CD8-positive, alpha-beta memory T cell (primary cell): Measurements from ENCODE around the gene PCDHA7. TPM values are rescaled to one million over a fixed set of nuclear protein-coding genes. Genes with fewer than 3 reads are reported as not detected.
"Not testable (repeated sequence)": the region's sequence is repeated elsewhere in the genome, so short reads cannot be mapped to it uniquely, and the experiment has no call there.

Source experiments
- CTCF ChIA-PET: fragments of 350-600 bp; sonication (Branson Sonifier 250); formaldehyde crosslinking; loops from one replicate; lab custom pipeline; 2021; ENCODE audit warnings: antibody characterized with exemption; lab: Charles Lee
- POLR2A ChIA-PET: fragments of 350-600 bp; sonication (Branson Sonifier 250); formaldehyde crosslinking; loops from one replicate; lab custom pipeline; 2021; ENCODE audit warnings: antibody characterized with exemption; lab: Charles Lee
- DNase-seq, 5 donors: peaks; one replicate each; pipeline versions ENCODE4 v3.0.0 to v3.0.0-alpha.2; 2020 to 2022; ENCODE audit warnings: mixed read lengths in 1 of 5
- H3K27ac ChIP-seq: one replicate; pipeline ENCODE4 v1.7.0; 2013; ENCODE audit warnings: low read depth, mild to moderate bottlenecking, low read length, moderate library complexity
- H3K27me3 ChIP-seq: 2 replicates; pipeline ENCODE4 v1.7.0; 2013; ENCODE audit warnings: low read length, mild to moderate bottlenecking; ENCODE audit not compliant: insufficient read depth, poor library complexity, severe bottlenecking
- H3K36me3 ChIP-seq: 2 replicates; pipeline ENCODE4 v1.7.0; 2013; ENCODE audit warnings: mild to moderate bottlenecking, low read length, moderate library complexity; ENCODE audit not compliant: insufficient read depth
- H3K4me1 ChIP-seq: 2 replicates; pipeline ENCODE4 v1.7.0; 2013; ENCODE audit warnings: mild to moderate bottlenecking, low read length, moderate library complexity; ENCODE audit not compliant: insufficient read depth
- H3K4me3 ChIP-seq: 2 replicates; pipeline ENCODE4 v1.7.0; 2013; ENCODE audit warnings: mild to moderate bottlenecking, low read length
- H3K9me3 ChIP-seq: 2 replicates; pipeline ENCODE4 v1.7.0; 2013; ENCODE audit warnings: mild to moderate bottlenecking, low read length
- H3K27ac Mint-ChIP-seq, 8 donors: one replicate each; pipeline ENCODE4 v1.8.0; 2020 to 2021; ENCODE audit warnings: mixed read lengths in 8 of 8, mild to moderate bottlenecking in 6 of 8, inconsistent platforms in 3 of 8, moderate library complexity in 3 of 8
- H3K27me3 Mint-ChIP-seq, 2 donors: one replicate each; pipeline ENCODE4 v1.8.0; 2020 to 2021; ENCODE audit warnings: mixed read lengths in 2 of 2, mild to moderate bottlenecking in 1 of 2, moderate library complexity in 1 of 2
- H3K36me3 Mint-ChIP-seq, 3 donors: one replicate each; pipeline ENCODE4 v1.8.0; 2020 to 2021; ENCODE audit warnings: mixed read lengths in 3 of 3, inconsistent platforms in 1 of 3, mild to moderate bottlenecking in 1 of 3
- H3K4me1 Mint-ChIP-seq, 3 donors: one replicate each; pipeline ENCODE4 v1.8.0; 2020 to 2021; ENCODE audit warnings: mixed read lengths in 3 of 3, inconsistent platforms in 1 of 3, mild to moderate bottlenecking in 1 of 3
- H3K4me3 Mint-ChIP-seq, 7 donors: one replicate each; pipeline ENCODE4 v1.8.0; 2020 to 2021; ENCODE audit warnings: mixed read lengths in 7 of 7, mild to moderate bottlenecking in 6 of 7, moderate library complexity in 4 of 7, inconsistent platforms in 2 of 7
- H3K9me3 Mint-ChIP-seq, 5 donors: one replicate each; pipeline ENCODE4 v1.8.0; 2020 to 2022; ENCODE audit warnings: mixed read lengths in 5 of 5, mild to moderate bottlenecking in 3 of 5, moderate library complexity in 2 of 5, inconsistent platforms in 1 of 5
- polyA plus RNA-seq: library from polyadenylated mRNA; unstranded; fragments of 300-500 nt; fragmentation: Illumina TruSeq; gene quantifications from one replicate; pipeline ENCODE4 v1.2.3, GENCODE V29; 2021
- total RNA-seq, 2 experiments: library from RNA; stranded (reverse); gene quantifications; one replicate each; pipeline ENCODE4 v1.2.3, GENCODE V29; 2021

The PCDHA7 gene
- total and polyA plus RNA-seq, 3 experiments from 2014 or later: not detected

DNA sequence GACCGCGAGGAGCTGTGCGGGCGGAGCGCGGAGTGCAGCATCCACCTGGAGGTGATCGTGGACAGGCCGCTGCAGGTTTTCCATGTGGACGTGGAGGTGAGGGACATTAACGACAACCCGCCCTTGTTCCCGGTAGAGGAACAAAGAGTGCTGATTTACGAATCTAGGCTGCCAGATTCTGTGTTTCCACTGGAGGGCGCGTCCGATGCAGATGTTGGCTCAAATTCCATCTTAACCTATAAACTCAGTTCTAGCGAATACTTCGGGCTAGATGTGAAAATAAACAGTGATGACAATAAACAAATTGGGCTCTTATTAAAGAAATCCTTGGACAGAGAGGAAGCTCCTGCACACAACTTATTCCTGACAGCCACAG lies 5.7 kb upstream of the PCDHA7 start:
- H3K27me3 Mint-ChIP-seq: peaks cover 25 to 51% of the 10 kb centered on the region in 2 donors
- Histone ChIP-seq H3K27ac (no peak overlapping the region), H3K4me3 (no peak overlapping the region), H3K36me3 (no peaks in the 10 kb centered on the region), H3K9me3 (no peaks in the 10 kb centered on the region), H3K4me1 (no peaks in the 10 kb centered on the region), H3K27me3 (no peaks in the 10 kb centered on the region)
- ChIA-PET POLR2A (no interaction called here), CTCF (no interaction called here)
- no peak overlapping the region for H3K27ac Mint-ChIP-seq
- H3K9me3 Mint-ChIP-seq: peaks cover 16 to 40% (median 31%) of the 10 kb centered on the region in 5 donors
- DNase-seq: no peak
- H3K4me1 Mint-ChIP-seq: no peaks in the 10 kb centered on the region
- H3K4me3 Mint-ChIP-seq: no peak overlapping the region
- H3K36me3 Mint-ChIP-seq: peaks cover 0 to 12% (median 0%) of the 10 kb centered on the region in 3 donors

DNA sequence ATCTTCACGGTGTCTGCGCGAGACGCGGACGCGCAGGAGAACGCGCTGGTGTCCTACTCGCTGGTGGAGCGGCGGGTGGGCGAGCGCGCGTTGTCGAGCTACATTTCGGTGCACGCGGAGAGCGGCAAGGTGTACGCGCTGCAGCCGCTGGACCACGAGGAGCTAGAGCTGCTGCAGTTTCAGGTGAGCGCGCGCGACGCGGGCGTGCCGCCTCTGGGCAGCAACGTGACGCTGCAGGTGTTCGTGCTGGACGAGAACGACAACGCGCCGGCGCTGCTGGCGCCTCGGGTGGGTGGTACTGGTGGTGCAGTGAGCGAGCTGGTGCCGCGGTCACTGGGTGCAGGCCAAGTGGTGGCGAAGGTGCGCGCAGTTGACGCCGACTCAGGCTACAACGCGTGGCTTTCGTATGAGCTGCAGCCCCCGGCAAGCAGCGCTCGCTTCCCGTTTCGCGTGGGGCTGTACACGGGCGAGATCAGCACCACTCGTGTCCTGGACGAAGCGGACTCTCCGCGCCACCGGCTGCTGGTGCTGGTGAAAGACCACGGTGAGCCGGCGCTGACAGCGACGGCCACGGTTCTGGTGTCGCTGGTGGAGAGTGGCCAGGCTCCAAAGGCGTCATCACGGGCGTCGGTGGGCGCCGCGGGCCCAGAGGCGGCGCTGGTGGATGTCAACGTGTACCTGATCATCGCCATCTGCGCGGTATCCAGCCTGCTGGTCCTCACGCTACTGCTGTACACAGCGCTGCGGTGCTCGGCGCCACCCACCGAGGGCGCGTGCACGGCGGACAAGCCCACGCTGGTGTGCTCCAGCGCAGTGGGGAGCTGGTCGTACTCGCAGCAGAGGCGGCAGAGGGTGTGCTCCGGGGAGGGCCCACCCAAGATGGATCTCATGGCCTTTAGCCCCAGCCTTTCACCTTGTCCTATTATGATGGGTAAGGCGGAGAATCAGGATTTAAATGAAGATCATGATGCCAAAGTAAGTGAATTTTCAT lies 4.3 kb upstream of the PCDHA7 start:
- POLR2A ChIA-PET, H3K4me1 Mint-ChIP-seq, H3K4me3 ChIP-seq, H3K27ac Mint-ChIP-seq, H3K4me1 ChIP-seq, H3K9me3 ChIP-seq, H3K36me3 ChIP-seq, H3K4me3 Mint-ChIP-seq, H3K27ac ChIP-seq, H3K27me3 ChIP-seq, CTCF ChIA-PET, DNase-seq: not testable (repeated sequence)
- Mint-ChIP-seq H3K27me3 (peaks cover 32 to 59% of the 10 kb centered on the region in 2 donors), H3K9me3 (peaks cover 19 to 45% (median 41%) of the 10 kb centered on the region in 5 donors), H3K36me3 (peaks cover 0 to 12% (median 0%) of the 10 kb centered on the region in 3 donors)

DNA sequence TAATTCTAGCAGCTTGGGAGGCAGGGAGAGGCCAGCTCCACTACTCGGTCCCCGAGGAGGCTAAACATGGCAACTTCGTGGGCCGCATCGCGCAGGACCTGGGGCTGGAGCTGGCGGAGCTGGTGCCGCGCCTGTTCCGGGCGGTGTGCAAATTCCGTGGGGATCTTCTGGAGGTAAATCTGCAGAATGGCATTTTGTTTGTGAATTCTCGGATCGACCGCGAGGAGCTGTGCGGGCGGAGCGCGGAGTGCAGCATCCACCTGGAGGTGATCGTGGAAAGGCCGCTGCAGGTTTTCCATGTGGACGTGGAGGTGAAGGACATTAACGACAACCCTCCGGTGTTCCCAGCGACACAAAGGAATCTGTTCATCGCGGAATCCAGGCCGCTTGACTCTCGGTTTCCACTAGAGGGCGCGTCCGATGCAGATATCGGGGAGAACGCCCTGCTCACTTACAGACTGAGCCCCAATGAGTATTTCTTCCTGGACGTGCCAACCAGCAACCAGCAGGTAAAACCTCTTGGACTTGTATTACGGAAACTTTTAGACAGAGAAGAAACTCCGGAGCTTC lies 455 bp downstream of the PCDHA7 start:
- H3K4me3 ChIP-seq, POLR2A ChIA-PET, H3K27ac ChIP-seq, H3K4me1 Mint-ChIP-seq, H3K9me3 ChIP-seq, H3K27ac Mint-ChIP-seq, H3K4me3 Mint-ChIP-seq, CTCF ChIA-PET, H3K4me1 ChIP-seq, H3K36me3 ChIP-seq, H3K36me3 Mint-ChIP-seq, DNase-seq, H3K27me3 ChIP-seq: not testable (repeated sequence)
- H3K27me3 Mint-ChIP-seq: peaks cover 25 to 34% of the 10 kb centered on the region in 2 donors
- peaks cover 14 to 36% (median 20%) of the 10 kb centered on the region in 5 donors for H3K9me3 Mint-ChIP-seq

DNA sequence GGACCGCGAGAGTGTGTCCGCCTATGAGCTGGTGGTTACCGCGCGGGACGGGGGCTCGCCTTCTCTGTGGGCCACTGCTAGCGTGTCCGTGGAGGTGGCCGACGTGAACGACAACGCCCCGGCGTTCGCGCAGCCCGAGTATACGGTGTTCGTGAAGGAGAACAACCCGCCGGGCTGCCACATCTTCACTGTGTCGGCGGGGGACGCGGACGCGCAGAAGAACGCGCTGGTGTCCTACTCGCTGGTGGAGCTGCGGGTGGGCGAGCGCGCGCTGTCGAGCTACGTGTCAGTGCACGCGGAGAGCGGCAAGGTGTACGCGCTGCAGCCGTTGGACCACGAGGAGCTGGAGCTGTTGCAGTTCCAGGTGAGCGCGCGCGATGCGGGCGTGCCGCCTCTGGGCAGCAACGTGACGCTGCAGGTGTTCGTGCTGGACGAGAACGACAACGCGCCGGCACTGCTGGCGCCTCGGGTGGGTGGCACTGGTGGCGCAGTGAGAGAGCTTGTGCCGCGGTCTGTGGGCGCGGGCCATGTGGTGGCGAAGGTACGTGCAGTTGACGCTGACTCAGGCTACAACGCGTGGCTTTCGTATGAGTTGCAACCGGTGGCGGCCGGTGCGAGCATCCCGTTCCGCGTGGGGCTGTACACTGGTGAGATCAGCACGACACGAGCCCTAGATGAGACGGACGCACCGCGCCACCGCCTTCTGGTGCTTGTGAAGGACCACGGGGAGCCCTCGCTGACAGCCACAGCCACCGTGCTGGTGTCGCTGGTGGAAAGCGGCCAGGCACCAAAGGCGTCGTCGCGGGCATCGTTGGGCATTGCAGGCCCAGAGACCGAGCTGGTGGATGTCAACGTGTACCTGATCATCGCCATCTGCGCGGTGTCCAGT lies 1.8 kb downstream of the PCDHA7 start:
- no peak overlapping the region for H3K4me3 Mint-ChIP-seq
- H3K36me3 Mint-ChIP-seq: peaks cover 0 to 4% (median 0%) of the 10 kb centered on the region in 3 donors
- no peak for DNase-seq
- H3K4me1 ChIP-seq: no peaks in the 10 kb centered on the region
- POLR2A ChIA-PET: no interaction called here
- no peaks in the 10 kb centered on the region for H3K4me1 Mint-ChIP-seq
- CTCF ChIA-PET: no interaction called here
- no peak overlapping the region for H3K27ac Mint-ChIP-seq
- H3K27me3 Mint-ChIP-seq: peaks cover 29 to 40% of the 10 kb centered on the region in 2 donors
- H3K9me3 Mint-ChIP-seq: peaks cover 14 to 44% (median 28%) of the 10 kb centered on the region in 5 donors
- no peaks in the 10 kb centered on the region for H3K27me3 ChIP-seq
- H3K27ac ChIP-seq: no peak overlapping the region
- H3K9me3 ChIP-seq: no peaks in the 10 kb centered on the region
- no peaks in the 10 kb centered on the region for H3K36me3 ChIP-seq
- H3K4me3 ChIP-seq: no peak overlapping the region

DNA sequence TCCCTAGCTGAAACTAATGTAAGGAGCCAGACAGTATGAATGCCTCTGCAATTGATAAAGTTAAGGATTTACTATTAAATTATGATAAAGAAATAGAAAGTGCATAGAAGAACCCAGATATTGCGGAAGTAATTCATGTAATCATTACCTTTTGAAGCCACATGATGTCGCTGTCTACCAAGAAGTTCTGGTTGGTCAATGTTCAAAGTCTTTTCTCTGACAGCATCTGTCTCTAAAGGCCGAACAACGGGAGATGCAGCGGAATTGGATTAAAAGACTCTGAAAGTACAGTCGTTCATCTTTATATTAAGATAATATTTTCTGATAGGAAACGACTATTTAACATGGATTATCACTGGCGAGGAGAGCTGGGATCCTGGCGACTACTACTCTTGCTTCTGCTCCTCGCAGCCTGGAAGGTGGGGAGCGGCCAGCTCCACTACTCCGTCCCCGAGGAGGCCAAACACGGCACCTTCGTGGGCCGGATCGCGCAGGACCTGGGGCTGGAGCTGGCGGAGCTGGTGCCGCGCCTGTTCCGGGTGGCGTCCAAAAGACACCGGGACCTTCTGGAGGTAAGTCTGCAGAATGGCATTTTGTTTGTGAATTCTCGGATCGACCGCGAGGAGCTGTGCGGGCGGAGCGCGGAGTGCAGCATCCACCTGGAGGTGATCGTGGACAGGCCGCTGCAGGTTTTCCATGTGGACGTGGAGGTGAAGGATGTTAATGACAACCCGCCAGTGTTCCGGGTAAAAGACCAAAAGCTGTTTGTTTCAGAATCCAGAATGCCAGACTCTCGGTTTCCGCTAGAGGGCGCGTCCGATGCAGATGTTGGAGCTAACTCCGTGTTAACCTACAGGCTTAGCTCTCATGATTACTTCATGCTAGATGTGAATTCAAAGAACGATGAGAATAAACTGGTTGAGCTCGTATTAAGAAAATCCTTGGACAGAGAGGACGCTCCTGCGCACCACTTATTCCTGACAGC lies 7.2 kb downstream of the PCDHA7 start, which contains the start of gene PCDHA8:
Gene PCDHA8 (plus strand): TSS at position 210 of the 985 bp plus-strand sequence. CDS start 135 bp downstream, at position 345.
- Mint-ChIP-seq H3K9me3 (peaks cover 15 to 31% (median 20%) of the 10 kb centered on the region in 5 donors), H3K36me3 (no peaks in the 10 kb centered on the region), H3K27me3 (peaks cover 12 to 14% of the 10 kb centered on the region in 2 donors), H3K27ac (no peak within 1 kb of the TSS), H3K4me1 (no peaks in the 10 kb centered on the region), H3K4me3 (peak within 1 kb of the TSS in 1 of 7 donors; percentile 9)
- Histone ChIP-seq H3K27ac (no peak within 1 kb of the TSS), H3K4me3 (no peak within 1 kb of the TSS), H3K27me3 (no peaks in the 10 kb centered on the region), H3K4me1 (no peaks in the 10 kb centered on the region), H3K9me3 (no peaks in the 10 kb centered on the region), H3K36me3 (no peaks in the 10 kb centered on the region)
- ChIA-PET POLR2A (no interaction called here), CTCF (no interaction called here)
- no peak for DNase-seq

DNA sequence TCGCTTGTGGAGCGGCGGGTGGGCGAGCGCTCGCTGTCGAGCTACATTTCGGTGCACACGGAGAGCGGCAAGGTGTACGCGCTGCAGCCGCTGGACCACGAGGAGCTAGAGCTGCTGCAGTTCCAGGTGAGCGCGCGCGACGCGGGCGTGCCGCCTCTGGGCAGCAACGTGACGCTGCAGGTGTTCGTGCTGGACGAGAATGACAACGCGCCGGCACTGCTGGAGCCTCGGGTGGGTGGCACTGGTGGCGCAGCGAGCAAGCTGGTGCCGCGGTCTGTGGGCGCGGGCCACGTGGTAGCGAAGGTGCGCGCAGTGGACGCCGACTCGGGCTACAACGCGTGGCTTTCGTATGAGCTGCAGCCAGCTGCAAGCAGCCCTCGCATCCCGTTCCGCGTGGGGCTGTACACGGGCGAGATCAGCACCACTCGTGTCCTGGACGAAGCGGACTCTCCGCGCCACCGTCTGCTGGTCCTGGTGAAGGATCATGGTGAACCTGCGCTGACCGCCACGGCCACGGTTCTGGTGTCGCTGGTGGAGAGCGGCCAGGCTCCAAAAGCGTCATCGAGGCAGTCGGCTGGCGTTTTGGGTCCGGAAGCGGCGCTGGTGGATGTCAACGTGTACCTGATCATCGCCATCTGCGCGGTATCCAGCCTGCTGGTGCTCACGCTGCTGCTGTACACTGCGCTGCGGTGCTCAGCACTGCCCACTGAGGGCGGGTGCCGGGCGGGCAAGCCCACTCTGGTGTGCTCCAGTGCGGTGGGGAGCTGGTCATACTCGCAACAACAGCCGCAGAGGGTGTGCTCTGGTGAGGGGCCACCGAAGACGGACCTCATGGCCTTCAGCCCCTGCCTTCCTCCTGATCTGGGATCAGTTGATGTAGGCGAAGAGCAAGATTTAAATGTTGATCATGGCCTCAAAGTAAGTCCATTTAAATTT lies 9.0 kb downstream of the PCDHA7 start:
- no peaks in the 10 kb centered on the region for H3K36me3 ChIP-seq
- H3K27ac ChIP-seq: no peak overlapping the region
- Mint-ChIP-seq H3K27ac (no peak overlapping the region), H3K9me3 (peaks cover 21 to 33% (median 28%) of the 10 kb centered on the region in 5 donors), H3K27me3 (peaks cover 9 to 31% of the 10 kb centered on the region in 2 donors), H3K4me1 (no peaks in the 10 kb centered on the region), H3K36me3 (no peaks in the 10 kb centered on the region), H3K4me3 (no peak overlapping the region)
- no peaks in the 10 kb centered on the region for H3K27me3 ChIP-seq
- H3K9me3 ChIP-seq: no peaks in the 10 kb centered on the region
- H3K4me1 ChIP-seq: no peaks in the 10 kb centered on the region
- no peak for DNase-seq
- ChIA-PET POLR2A (no interaction called here), CTCF (no interaction called here)
- H3K4me3 ChIP-seq: no peak overlapping the region
